ENCODE data around the gene GBF1. TPM values are rescaled to one million over a fixed set of nuclear protein-coding genes. Genes with fewer than 3 reads are reported as not detected.

The GBF1 gene
- total RNA-seq, 6 experiments from 2014 or later = 67.2 to 83.6 (median 74.2) TPM

- peaks cover 36% of the 10 kb centered on the region for H3K4me1 Mint-ChIP-seq (ENCODE audit: low read depth)
- H3K36me3 Mint-ChIP-seq (ENCODE audit: low read depth) = no peaks in the 10 kb centered on the region
- no peaks in the 10 kb centered on the region for H3K9me3 Mint-ChIP-seq
- peak within 1 kb of the TSS; percentile 91 for H3K27ac Mint-ChIP-seq
- H3K4me3 Mint-ChIP-seq = peak within 1 kb of the TSS; percentile 80
- peaks cover 28% of the 10 kb centered on the region for H3K27me3 Mint-ChIP-seq (ENCODE audit: insufficient read depth)
- DNase-seq = peak; percentile 74
- TF ChIP-seq, protein P1, sequence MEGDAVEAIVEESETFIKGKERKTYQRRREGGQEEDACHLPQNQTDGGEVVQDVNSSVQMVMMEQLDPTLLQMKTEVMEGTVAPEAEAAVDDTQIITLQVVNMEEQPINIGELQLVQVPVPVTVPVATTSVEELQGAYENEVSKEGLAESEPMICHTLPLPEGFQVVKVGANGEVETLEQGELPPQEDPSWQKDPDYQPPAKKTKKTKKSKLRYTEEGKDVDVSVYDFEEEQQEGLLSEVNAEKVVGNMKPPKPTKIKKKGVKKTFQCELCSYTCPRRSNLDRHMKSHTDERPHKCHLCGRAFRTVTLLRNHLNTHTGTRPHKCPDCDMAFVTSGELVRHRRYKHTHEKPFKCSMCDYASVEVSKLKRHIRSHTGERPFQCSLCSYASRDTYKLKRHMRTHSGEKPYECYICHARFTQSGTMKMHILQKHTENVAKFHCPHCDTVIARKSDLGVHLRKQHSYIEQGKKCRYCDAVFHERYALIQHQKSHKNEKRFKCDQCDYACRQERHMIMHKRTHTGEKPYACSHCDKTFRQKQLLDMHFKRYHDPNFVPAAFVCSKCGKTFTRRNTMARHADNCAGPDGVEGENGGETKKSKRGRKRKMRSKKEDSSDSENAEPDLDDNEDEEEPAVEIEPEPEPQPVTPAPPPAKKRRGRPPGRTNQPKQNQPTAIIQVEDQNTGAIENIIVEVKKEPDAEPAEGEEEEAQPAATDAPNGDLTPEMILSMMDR (IDR thresholded peaks at IDR 0.05) = no peak
These were observed 19.4 kb upstream of the GBF1 start, which contains the start of gene ELOVL3 for GRCh38 chr10:102225646-102226541. ELOVL3 (plus strand) TSS chr10:102226299; CDS start chr10:102226549, 250 bp downstream.

- Mint-ChIP-seq H3K36me3 (ENCODE audit: low read depth) (no peaks in the 10 kb centered on the region), H3K9me3 (no peaks in the 10 kb centered on the region), H3K4me3 (peak overlapping the region; percentile 80), H3K27me3 (ENCODE audit: insufficient read depth) (peaks cover 23% of the 10 kb centered on the region), H3K27ac (peak overlapping the region; percentile 91; the same call in 1 of the 2 replicates), H3K4me1 (ENCODE audit: low read depth) (peaks cover 36% of the 10 kb centered on the region)
- TF ChIP-seq, protein P1 (IDR thresholded peaks at IDR 0.05) = no peak
- DNase-seq = no peak
These were observed 18.8 kb upstream of the GBF1 start for GRCh38 chr10:102226542-102226870.

GRCh38 chr10:102227050-102227449, 18.3 kb upstream of the GBF1 start:
- Mint-ChIP-seq H3K4me1 (ENCODE audit: low read depth) (peaks cover 36% of the 10 kb centered on the region), H3K27ac (no peak overlapping the region; the same call in 1 of the 2 replicates), H3K9me3 (no peaks in the 10 kb centered on the region), H3K27me3 (ENCODE audit: insufficient read depth) (peaks cover 22% of the 10 kb centered on the region), H3K4me3 (no peak overlapping the region), H3K36me3 (ENCODE audit: low read depth) (no peaks in the 10 kb centered on the region)
- TF ChIP-seq, protein P1 (IDR thresholded peaks at IDR 0.05) = no peak
- peak; percentile 52 for DNase-seq

DNA sequence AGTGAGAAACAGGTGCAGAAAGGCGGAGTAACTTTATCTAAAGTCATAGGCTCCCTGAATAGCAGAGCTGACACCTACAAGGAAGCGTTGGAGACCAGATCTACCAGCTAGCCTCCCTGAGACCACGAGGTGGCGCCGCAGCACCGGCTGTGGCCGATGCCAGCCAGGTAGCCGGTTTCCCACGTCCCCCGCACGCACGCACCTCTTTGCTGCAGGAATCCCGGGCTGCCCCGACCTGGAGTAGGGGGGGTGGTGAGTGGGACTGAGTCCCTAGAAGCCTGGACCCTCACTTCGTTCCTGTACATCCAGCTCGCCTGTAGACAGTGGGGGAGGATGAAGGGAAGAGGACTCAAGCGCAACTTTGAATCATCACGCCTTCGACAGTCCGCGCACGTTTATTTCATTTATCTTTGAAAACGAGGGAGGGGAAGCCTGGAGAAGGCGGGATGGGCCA, 15.5 kb upstream of the GBF1 start:
- TF ChIP-seq, protein P1 (IDR thresholded peaks at IDR 0.05) = peak; percentile 96
- no peaks in the 10 kb centered on the region for H3K9me3 Mint-ChIP-seq
- H3K27me3 Mint-ChIP-seq (ENCODE audit: insufficient read depth) = peaks cover 11% of the 10 kb centered on the region
- H3K4me1 Mint-ChIP-seq (ENCODE audit: low read depth) = peaks cover 30% of the 10 kb centered on the region
- no peak overlapping the region for H3K27ac Mint-ChIP-seq
- H3K4me3 Mint-ChIP-seq = peak overlapping the region; percentile 83
- H3K36me3 Mint-ChIP-seq (ENCODE audit: low read depth) = no peaks in the 10 kb centered on the region
- DNase-seq = peak; percentile 42

DNA sequence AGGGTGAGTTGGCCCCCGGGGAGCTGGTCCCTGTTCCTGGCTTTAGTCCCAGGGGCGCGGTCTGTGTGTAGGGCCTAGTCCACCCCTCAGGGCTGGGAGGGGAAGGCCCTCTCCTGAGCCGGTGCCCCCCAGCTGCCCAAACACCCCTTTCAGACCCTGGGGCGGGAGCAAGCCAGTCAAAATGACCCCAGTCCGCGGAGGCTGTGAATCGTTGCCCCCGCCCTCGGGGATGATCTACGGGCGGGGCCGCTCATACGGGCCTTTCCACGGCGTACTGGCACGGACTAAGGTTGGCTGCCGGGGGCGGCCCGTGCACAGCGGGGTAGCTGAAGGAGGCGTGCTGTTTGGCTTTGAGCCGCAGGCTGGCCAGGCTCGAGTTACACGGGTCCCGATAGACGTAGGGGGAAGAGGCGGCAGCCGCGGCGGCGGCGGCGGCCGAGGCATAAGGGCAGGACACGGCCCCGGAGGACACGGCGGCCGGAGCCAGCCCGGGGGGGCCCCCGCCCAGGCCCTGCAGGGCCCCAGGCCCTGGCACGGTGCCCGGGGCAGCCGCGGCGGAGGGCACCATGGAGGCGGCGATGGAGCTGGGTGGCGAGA, 15.0 kb upstream of the GBF1 start:
- Mint-ChIP-seq H3K27me3 (ENCODE audit: insufficient read depth) (peaks cover 13% of the 10 kb centered on the region), H3K27ac (no peak overlapping the region)

More for the DNA sequence above, 15.0 kb upstream of the GBF1 start:
- H3K36me3 Mint-ChIP-seq (ENCODE audit: low read depth) = no peaks in the 10 kb centered on the region
- TF ChIP-seq, protein P1 (IDR thresholded peaks at IDR 0.05) = no peak
- H3K4me3 Mint-ChIP-seq = peak overlapping the region; percentile 83
- H3K4me1 Mint-ChIP-seq (ENCODE audit: low read depth) = peaks cover 28% of the 10 kb centered on the region
- H3K9me3 Mint-ChIP-seq = no peaks in the 10 kb centered on the region
- no peak for DNase-seq

Measured in HFFc6 (cell line).